Activated CD8-positive, alpha-beta memory T cell treated with anti-CD3 and anti-CD28 coated beads for 24 hours (primary cell): ENCODE results near the gene ACSF3.

Source experiments
- DNase-seq: peaks from one replicate; pipeline ENCODE4 v3.0.0-alpha.2; 2020

The ACSF3 gene

GRCh38 chr16:89194340-89195311 lies 101.0 kb downstream of the ACSF3 start:
- no peak for DNase-seq

DNA sequence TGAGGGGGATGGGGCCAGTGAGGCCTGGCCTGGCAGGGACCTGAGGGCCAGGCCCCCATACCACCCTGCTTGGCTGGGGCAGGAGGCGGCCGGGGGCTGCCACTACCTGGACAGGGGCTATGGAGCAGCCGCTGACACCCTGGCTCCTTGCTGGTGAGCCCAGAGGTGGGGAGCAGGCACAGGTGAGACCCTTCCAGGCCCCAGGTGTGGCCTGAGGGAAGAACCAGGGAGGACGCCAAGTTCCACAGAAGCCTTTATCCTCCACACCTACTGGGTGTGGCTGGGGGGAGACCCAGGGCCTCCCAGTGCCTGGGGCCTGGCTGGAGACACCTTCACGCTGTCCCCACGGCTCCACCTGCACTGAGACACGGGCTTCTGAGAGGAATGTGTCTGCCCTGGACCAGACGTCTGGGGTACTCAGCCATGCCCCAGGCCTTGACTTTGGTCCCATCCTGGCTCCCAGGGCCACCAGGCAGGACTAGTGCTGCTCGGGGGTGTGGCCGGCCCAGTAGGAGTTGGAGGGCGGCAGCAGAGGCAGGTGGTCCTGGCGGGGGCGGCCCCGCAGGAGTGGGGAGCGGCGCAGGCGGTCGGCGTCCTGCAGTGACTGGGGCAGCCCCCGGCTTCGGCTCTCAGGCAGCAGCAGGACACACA lies 102.0 kb downstream of the ACSF3 start:
- DNase-seq = no peak

DNA sequence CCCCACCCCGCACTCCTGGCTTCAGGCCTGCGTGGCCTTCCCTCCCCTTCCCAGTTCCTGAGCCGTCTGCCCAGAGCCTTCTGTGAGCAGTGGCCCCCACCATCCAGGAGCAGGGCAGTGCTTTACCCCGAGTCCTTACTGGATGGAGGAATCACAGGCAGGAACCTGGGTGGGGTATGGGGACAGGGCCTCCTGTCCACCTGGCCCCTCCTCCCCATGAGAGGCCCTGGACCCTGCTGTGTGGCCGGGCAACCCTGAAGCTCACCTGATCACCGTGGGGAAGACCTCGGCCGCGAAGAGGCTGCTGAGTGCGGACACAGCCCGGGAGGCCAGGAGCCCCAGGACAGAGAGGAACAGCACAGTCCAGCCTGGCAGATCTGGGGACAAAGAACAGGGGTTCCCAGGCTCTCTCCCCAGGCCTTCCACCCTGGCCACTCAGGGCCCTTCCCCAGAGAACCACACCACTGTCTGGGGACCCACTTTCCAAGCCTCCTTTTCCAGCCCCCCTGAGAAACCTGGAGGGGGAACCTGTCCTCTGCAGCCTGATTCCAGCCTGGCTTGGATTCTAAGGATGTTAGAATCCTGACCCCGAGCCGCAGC lies 103.5 kb downstream of the ACSF3 start:
- no peak for DNase-seq

DNA sequence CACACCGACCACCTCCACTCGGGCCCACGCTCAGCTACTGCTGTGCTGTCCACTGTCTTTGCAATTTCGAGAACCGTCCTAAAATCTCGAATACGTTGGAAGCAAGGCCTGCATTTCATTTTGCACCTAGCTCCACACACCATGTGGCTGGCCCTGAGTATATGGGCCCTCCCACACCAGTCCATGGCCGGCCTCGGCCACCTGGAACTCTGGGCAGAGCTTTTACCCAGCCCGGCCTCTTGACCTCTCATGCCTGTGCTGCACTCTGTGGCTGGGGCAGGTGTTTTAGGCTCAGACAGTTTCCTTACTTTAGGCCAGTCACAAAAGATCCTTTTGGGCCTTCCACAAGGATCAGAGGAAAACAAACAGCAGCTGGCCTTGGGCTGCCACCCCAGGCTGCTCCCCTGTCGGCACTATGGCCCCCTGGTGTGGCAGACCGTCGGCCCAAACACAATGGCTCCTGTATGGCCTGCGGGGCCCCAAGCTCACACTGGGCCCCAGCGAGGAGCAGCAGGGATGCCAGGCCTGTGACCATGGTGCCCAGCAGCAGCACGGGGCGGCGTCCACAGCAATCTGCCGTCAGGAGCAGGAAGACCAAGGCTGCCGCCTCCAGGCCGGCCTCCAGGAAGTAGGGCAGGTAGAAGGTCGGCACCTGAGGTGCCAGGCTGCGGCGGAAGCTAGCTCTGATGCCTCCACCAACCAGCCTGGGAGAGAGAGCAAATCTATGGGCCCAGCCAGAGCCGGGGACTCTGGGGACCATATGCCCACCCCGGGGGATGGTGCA lies 104.2 kb downstream of the ACSF3 start:
- no peak for DNase-seq

- DNase-seq = no peak
These were observed 105.0 kb downstream of the ACSF3 start for GRCh38 chr16:89198417-89199240.

DNA sequence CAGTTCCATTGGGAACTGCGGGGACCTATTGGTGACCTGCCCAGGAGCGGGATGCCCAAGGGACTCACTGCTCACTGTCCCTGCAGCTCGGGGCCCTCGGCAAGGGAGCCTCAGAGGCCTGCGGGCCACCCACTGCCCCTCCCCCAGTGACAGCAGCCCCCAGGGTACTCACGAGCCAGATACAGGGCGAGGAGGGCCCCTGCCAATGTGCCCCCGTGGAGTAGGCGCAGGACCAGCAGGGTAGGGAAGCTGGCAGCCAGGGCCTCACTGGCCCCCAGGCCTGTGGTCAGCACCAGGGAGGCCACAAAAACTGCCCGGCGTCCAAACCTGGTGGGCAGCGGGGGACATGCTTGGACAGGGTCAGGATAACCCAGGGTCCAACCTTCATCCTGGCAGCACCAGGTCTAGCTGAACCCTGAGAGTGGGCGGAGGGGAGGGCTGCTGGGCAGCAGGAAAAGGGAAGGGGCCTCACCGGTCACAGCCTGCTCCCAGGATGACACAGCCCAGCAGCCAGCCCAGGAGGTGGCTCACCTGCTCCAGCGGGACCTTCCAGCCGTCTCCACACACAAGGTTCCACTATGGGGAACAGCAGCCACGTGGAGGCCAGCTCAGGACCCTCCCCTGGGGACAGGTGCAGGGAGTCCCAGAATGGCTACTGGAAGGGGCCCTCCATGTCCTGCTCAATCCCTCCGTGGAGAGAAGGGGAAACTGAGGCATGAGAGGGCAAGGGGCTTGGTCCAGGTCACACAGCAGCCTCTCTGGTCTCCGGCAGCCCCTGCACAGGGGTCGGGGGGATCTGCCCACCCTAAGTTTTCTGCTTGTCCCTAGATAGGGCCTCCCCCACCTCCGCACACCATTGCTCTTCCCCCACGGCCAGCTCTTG lies 105.8 kb downstream of the ACSF3 start:
- DNase-seq = no peak

DNA sequence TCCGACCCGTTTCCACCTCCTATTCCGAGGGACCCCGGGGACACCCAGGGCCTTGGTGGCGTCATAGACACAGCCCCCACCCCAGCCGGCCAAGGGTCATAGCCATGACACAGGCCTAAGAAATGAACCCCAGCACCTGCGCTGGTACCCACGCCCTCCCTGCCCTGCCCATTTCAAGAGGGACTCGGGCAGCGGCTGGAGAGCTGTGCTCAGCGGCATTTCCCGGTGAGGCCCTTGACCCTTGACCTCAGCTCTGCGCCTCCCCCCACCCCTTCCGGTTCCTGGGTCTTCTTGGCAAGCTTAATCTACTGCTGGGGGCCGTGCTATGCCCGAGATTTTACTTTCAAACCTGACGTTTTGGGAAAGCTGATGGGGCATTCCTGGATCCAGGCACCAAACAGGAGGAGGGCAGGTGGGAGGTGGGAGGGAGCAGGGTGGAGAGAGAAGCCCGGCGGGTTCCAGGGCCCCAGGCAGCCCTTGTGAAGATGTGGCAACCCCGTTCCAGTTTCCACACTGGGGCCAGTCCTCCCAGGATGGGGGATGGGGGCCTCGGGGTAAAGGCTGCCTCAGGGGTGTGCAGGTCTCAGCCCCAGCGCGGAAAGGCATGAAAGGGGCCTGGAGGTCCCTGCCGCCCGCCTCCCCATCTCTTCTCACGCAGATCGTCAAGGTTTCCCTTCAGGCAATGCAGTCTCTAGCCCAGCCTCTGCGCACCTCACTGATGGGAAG lies 106.6 kb downstream of the ACSF3 start, which contains the start of gene SLC22A31:
SLC22A31 (minus strand) TSS at position 414 of the 726 bp plus-strand sequence; CDS start at position 378, 36 bp downstream.
- no peak for DNase-seq

DNA sequence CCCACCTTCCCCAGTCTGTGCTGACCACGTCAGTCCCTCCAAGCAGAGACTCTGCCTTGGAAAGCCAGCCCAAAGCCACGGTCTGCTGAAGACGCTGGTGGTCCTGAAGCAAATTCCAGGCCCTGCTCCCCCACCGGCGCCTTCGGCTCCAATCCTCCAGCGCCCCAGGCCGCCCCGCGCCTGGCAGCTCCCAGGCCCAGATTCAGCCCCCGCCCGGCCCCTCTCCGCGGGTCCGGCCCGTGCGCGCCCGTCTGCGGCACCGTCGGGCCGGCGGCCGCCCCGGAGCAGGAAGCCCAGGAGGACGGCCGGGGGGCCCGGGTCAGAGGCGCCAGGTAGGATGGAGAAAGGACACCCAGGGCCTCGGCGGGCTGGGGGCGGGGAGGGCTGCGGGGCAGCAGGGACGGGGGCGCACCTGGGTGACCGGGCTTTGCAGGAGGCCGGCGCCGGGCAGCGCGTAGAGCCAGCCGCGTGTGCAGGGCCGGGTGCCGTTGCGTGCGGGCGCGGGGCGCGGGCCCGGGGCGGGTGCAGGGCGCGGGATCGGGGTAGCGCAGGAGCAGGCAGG lies 107.3 kb downstream of the ACSF3 start:
- no peak for DNase-seq

- peak; percentile 89 for DNase-seq
These were observed 108.1 kb downstream of the ACSF3 start for GRCh38 chr16:89201439-89202377.

- no peak for DNase-seq
These were observed 109.0 kb downstream of the ACSF3 start for GRCh38 chr16:89202422-89203215.
